SU-DHL-6 (cell line): Measurements from ENCODE around the gene SLC17A8.

Experiments used
- EZH2phosphoT487 ChIP-seq: fragments of 200-600 bp; sonication (generic), shearing (Covaris generic); conservative IDR thresholded peaks from 2 replicates; pipeline ENCODE4 v1.6.1; 2018; ENCODE audit warnings: mild to moderate bottlenecking, antibody characterized with exemption, low read length, moderate library complexity, mixed read lengths
- TF ChIP-seq, protein P1 (sequence below): fragments of 200-600 bp; sonication (generic); IDR thresholded peaks from one replicate; pipeline ENCODE4 v1.5.1; 2017; ENCODE audit warnings: antibody characterized with exemption, mild to moderate bottlenecking, low read length, moderate library complexity; ENCODE audit not compliant: insufficient read depth, poor library complexity, severe bottlenecking

DNA sequence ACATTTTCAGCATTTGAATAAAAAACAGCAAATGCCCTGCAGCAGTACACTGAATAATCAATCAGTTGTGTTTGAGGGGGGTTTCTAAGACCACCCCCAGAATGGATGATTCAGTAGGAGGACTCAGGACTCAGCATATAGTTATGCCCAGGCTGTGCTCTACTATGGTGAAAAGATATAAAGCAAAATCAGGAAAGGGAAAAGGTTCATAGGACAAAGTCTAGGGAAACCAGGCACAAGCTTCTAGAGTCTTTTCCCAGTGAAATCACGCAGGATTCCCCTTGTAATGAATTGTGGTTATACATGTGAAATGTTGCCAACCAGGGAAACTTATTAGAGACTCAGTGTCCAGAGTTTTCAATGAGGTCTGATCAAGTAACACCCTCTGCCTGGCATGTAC is 25.0 kb upstream of the SLC17A8 start:
- TF ChIP-seq, protein P1, sequence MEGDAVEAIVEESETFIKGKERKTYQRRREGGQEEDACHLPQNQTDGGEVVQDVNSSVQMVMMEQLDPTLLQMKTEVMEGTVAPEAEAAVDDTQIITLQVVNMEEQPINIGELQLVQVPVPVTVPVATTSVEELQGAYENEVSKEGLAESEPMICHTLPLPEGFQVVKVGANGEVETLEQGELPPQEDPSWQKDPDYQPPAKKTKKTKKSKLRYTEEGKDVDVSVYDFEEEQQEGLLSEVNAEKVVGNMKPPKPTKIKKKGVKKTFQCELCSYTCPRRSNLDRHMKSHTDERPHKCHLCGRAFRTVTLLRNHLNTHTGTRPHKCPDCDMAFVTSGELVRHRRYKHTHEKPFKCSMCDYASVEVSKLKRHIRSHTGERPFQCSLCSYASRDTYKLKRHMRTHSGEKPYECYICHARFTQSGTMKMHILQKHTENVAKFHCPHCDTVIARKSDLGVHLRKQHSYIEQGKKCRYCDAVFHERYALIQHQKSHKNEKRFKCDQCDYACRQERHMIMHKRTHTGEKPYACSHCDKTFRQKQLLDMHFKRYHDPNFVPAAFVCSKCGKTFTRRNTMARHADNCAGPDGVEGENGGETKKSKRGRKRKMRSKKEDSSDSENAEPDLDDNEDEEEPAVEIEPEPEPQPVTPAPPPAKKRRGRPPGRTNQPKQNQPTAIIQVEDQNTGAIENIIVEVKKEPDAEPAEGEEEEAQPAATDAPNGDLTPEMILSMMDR = no peak
- TF ChIP-seq EZH2phosphoT487 = no peak
